HG02642 (cell line): ENCODE data around the gene PNKP.
"Not testable (repeated sequence)": the region's sequence is repeated elsewhere in the genome, so short reads cannot be mapped to it uniquely, and the experiment has no call there.

Source experiments
- ATAC-seq: cut with Tn5 transposase; IDR thresholded peaks from one replicate; pipeline ENCODE4 v1.9.1; 2021; ENCODE audit warnings: mild to moderate bottlenecking; ENCODE audit not compliant: unreplicated experiment, poor library complexity

Gene PNKP

DNA sequence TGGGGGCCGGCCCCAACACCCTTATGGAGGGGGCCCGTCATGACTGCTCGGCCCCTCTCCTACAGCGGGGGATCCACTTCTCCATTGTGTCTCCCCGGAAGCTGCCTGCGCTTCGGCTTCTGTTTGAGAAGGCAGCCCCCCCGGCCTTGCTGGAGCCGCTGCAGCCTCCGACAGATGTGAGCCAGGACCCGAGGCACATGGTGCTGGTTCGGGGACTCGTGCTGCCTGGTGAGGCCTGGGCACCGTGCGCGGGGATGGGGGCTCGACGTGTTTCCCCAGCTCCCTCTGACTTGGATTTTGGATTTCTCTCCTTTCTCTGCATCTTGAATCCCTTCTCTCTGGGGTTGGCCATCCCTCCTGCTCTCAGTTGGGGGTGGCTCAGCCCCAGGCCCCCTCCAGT lies 37.7 kb downstream of the PNKP start:
- ATAC-seq: no peak

DNA sequence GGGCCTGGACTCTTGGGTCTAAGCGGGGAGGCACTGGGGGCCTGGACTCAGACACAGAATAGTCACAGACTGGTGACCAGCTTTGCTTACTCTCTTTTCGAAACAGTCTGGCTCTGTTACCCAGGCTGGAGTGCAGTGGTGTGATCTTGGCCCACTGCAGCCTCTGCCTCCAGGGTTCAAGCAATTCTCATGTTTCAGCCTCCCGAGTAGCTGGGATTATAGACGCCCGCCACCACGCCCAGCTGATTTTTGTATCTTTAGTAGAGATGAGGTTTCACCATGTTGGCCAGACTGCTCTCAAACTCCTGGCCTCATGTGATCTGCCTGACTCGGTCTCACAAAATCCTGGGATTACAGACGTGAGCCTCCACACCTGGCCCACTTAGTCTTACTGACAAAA lies 38.2 kb downstream of the PNKP start:
- no peak for ATAC-seq

DNA sequence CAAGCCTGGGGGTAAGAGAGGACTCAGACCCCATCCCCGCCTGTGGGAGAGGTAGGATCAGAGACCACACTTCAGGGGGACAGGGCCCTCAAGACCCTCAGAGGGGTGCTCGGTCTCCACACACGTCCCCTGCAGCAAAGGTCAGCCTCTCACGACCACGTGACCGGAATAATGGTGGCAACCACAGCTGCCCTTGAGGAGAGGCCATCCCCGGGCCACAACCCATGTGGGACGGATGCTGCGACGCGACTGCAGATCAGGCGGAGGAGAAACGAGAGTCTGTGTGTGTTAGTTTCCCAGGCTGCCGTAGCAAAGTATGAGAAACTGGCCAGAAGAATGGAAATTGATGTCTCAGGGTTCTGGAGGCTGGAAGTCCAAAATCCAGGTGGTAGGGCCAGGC lies 40.3 kb downstream of the PNKP start:
- ATAC-seq: no peak

DNA sequence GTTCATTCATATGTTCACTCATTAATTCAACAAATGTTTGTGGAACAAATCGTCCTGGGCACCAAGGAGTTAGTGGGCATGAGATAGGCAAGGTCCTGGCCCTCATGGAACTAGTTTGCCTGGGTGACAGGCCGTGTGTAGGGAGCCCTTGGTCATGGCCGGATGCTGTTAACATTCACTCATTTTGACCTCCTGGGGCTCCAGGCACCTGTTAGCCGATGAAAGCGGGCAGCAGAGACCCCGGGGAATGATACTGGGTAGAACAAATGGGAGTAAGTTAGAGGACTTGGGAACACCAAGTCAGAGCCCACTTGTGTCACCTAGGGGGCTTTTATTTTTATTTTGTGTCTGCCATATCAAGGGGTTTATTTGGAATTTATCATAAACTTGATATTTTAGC lies 42.7 kb downstream of the PNKP start:
- ATAC-seq: no peak

DNA sequence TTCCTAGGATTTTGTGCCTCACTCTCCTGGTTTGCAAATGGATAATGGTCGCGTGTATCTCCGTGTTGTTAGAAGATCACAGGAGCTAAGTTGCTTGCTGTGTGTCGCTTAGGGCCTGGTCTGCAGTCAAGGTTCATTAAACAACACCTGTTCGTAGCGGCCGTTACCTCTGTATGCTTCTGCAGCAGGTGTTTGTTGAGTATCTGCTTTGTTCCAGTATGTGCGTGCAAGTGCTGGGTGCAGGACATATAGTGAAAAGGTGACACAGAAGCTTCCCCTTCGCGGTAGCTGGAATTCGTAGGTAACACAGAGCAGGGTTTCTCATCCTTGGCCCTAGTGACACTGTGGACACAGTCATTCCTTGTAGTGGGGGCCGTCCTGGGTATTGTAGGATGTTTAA lies 43.9 kb downstream of the PNKP start:
- ATAC-seq: no peak

DNA sequence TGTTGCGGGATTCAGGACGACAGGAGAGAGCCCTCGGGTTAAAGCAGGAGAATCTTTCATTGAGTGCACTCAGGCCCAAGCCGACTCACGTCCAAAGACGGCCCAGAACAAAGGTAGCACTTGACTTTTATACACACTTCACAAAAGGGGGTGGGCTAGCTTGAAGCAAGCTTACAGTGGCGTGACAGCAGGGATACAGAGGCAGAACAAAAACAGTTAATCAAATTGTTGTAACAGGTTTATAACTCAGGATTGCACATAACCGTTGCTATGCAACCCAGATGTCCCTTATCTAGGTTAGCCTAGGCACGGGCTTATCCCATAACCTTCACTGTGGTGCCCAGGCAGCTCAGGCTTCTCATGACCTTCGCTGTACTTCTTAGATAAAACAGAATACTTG lies 47.3 kb downstream of the PNKP start:
- ATAC-seq: no peak

DNA sequence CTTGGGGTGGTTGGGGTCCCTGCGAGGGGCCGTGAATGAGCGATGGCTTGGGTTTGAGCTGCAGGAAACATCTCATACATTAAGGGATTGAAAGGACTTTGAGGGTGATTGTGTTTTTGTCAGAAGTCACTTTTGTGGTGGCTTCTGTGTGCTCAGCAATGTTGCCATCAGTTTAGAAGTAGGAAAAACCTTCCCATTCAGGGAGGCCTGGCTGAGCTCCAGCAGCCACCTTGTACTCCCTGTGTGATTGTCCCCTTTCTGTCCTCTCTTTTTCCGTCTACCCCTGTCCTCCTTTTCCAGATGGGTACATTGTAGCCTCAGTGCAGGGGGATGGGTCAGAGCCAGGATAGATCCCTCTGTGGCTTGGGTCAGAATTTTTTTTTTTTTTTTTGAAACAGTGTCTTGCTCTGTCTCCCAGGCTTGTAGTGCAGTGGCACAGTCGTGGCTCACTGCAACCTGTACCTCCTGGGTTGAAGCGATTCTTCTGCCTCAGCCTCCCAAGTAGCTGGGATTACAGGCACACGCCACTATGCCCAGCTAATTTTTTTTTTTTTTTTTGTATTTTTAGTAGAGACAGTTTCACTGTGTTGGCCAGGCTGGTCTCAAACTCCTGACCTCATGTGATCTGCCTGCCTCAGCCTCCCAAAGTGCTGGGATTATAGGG lies 47.8 kb downstream of the PNKP start:
- ATAC-seq: not testable (repeated sequence)

DNA sequence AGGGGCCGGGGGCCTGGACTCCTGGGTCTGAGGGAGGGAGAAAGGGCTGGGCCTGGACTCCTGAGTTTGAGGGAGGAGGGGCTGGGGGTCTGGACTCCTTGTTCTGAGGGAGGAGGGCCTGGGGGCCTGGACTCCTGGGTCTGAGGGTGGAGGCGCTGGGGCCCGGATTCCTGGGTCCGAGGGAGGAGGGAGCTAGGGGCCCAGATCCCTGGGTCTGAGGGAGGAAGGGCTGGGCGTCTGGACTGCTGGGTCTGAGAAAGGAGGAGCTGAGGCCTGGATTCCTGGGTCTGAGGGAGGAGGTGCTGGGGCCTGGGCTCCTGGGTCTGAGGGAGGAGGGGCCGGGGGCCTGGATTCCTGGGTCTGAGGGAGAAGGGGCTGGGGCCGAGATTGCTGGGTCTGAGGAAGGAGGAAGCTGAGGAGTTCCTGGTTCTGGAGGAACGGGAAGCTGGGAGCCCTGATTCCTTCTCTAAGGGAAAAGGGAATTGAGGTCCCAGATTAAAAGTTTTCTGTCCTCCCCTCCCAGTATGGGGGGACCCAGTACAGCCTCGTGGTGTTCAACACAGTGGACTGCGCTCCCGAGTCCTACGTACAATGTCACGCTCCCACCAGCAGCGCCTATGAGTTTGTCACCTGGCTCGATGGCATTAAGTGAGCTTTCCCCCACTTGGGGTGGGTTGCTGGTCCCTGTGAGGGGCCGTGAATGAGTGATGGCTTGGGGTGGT lies 48.6 kb downstream of the PNKP start:
- no peak for ATAC-seq

DNA sequence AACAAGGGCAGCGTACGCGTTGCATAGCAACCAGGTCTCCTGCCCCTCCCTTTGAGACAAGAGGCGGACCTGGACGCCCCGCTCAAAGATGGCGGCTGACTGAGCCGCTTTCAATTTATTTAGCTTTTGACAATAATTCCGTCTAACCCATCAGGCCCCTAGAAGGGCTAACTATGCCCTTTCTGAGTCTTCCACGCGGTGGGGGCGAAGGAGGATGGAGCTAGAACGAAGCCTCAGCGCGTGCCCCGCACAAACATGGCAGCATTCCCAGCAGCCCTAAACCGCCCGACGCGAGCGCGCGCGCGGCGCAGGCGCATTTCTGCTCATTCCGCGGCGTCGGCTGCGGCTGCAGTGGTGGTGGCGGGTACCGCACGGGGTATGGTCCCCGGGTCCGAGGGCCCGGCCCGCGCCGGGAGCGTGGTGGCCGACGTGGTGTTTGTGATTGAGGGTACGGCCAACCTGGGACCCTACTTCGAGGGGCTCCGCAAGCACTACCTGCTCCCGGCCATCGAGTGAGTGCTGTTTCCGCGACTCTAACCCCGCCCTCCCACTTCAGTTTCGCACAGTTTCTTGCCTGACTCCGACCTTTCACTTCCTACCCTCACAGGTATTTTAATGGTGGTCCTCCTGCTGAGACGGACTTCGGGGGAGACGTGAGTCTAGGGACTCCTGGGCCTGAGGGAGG lies 49.3 kb downstream of the PNKP start, which contains the start of gene MED25:
TSS of gene MED25 (plus strand) at position 326 of the 685 bp plus-strand sequence. CDS start at position 379, 53 bp downstream.
- peak; percentile 80 for ATAC-seq

DNA sequence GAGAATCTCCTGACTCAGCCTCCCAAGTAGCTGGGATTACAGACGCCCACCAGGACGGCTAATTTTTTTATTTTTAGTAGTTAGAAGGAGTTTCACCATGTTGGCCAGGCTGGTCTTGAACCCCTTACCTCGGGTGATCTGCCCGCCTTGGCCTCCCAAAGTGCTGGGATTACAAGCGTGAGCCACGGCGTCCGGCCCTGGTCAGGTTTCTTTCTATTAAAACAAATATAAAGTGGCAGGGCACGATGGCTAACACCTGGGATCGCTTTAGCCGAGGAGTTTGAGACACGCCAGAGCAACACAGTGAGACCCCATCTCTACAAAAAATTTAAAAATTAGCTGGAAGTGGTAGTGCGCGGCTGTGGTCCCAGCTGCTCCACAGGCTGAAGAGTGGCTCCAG lies 50.8 kb downstream of the PNKP start:
- ATAC-seq: no peak

DNA sequence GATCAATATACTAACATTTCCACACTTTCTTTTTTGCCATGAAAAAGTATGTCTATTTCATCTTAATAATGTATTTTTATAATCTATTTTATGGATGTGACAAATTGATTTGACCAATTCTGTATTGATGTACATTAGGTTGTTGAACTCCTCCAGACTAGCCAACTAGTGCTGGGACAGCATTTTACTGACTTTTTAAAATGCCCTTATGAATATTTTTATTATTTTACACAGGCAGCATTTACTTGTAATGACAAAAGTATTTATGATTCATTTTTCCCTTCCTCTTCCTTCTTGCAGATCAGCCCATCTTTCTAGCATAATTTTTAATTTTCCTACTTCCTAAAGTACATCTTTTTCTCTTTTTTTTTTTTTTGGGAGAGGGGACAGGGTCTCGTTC lies 53.4 kb downstream of the PNKP start:
- no peak for ATAC-seq

DNA sequence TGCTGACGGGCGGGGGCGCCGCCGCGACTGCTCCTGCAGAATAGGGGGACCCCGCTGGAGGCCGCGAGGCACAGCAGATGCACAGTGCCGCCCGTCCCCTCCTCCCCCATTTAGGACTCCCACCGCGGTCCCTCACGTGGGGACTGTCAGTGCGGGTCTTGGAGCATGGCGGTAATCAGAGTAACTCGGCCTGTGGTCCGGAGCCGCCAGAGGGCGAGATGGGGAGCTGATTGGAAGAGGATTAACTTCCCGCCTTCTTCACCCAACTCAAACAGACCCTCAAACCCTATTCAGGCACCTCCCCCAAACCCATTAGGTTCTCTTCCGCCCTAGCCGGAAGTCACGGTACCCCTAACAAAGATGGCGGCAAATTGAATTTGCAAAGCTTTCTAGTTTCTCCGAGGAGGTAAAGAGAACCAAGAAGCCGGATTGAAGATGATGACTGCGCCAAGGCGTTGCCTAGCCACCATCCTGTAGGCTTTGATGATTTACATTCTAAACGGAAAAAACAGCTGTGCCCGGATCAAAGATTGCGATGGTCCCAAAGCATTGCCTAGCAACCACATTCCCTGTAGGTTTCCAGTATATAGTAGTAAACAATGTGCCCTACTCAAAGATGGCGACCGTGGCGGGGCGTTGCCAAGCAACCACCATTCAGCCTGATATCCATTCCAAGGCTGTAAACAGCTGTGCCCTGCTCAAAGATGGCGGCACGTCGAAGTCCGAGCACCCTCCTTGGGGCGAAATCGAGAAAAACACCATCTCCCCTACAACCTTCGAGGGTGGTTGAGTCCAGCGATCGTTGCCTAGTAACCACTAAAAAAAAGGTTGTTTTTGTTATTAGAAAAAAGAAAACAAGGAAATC lies 54.1 kb downstream of the PNKP start, which contains the start of gene FUZ:
TSS of gene FUZ (minus strand) at position 296 of the 865 bp plus-strand sequence. CDS start at position 110, 186 bp downstream.
- ATAC-seq: peak; percentile 57

DNA sequence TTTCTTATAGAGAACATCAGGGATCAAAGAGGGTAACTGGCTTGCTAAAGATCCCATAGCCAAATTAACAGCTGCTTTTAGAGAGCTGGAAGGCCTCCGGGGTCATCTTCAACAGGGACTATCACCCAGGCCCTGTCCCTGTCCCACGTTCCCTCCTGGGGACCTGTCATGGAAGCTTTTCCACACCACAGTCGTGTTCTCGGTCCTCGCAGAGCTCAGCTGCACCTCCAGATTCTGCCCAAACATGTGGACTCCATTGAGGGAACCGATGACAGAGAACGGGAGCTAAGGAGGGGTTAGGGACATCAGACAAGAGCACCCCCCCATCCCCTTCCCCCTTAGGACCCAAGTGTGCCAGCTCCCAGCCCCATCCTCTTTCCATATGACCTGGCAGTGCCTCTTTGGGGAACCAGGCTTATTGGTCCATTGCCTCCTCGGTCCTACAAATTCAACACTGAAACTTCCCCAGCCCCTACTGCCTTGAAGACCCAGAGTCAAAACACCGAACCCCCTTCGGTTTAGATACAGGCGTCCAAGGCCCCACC lies 54.9 kb downstream of the PNKP start:
- no peak for ATAC-seq

DNA sequence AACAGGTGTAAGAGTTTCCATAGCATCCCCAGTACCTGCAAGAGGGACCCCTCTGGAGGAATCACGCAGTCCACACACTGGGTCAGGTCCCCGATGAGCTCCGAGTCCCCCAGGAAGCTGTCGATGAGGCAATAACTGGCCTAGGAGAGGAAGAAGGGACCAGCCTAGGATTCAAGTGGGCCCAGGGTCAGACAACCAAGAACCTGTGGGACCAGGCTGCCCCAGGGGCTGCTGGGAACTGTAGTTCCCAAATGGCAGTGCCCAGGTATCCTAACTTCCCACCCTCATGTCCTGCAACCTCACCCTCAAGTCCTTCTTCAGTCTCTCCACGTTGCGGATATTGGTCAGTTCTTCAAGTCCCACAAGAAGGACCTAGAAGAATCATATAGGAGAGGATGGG lies 56.0 kb downstream of the PNKP start:
- ATAC-seq: no peak
